Endothelial cell of coronary artery (primary cell): ENCODE data around the gene PARP2. TPM values are rescaled to one million over a fixed set of nuclear protein-coding genes. Genes with fewer than 3 reads are reported as not detected.

Experiments used
- total RNA-seq: library from RNA; depleted of rRNA; stranded (reverse); fragments of >200 nt; gene quantifications from 2 replicates; pipeline ENCODE4 v1.2.3, GENCODE V29; 2014

Gene PARP2
- total RNA-seq = 7.3 and 7.6 TPM in 2 replicates

GRCh38 chr14:20343092-20343861 lies at the start of gene PARP2:
Gene PARP2, plus strand, starts transcription at chr14:20343635. Its CDS starts 7 bp downstream, at chr14:20343642.

GRCh38 chr14:20305265-20306078 lies 38.0 kb upstream of the PARP2 start, which contains the start of gene TTC5:
Gene TTC5, minus strand, starts transcription at chr14:20305951. Its CDS starts 14 bp downstream, at chr14:20305937.

GRCh38 chr14:20332788-20333493 lies 10.5 kb upstream of the PARP2 start, which contains the start of gene CCNB1IP1:
Gene CCNB1IP1, minus strand, starts transcription at chr14:20333279. Its CDS starts 16,756 bp downstream, at chr14:20316523.

Other genes starting within 250 kb of the PARP2 start
- not detected in 2 replicates for gene OR4K17, start 232.9 kb upstream of the PARP2 start, total RNA-seq
- gene OR4N5, start 204.8 kb upstream of the PARP2 start, total RNA-seq = not detected in 2 replicates
- not detected in 2 replicates for gene OR11G2, start 152.7 kb upstream of the PARP2 start, total RNA-seq
- not detected in 2 replicates for gene OR11H6, start 119.9 kb upstream of the PARP2 start, total RNA-seq
- not detected in 2 replicates for gene OR11H7, start 114.7 kb upstream of the PARP2 start, total RNA-seq
- not detected in 2 replicates for gene OR11H4, start 104.3 kb upstream of the PARP2 start, total RNA-seq
- gene TTC5, start 37.7 kb upstream of the PARP2 start, total RNA-seq = 31.5 and 33.3 TPM in 2 replicates
- 27.8 and 33.6 TPM in 2 replicates for gene CCNB1IP1, start 10.4 kb upstream of the PARP2 start, total RNA-seq
- gene TEP1, start 69.9 kb downstream of the PARP2 start, total RNA-seq = 17.1 and 24.9 TPM in 2 replicates
- gene KLHL33, start 92.5 kb downstream of the PARP2 start, total RNA-seq = not detected in 2 replicates
- 25.9 and 40.8 TPM in 2 replicates for gene OSGEP, start 111.2 kb downstream of the PARP2 start, total RNA-seq
- gene APEX1, start 111.6 kb downstream of the PARP2 start, total RNA-seq = 60.0 and 85.9 TPM in 2 replicates
- gene PIP4P1, start 117.8 kb downstream of the PARP2 start, total RNA-seq = 14.3 and 14.7 TPM in 2 replicates
- gene PNP, start 125.8 kb downstream of the PARP2 start, total RNA-seq = 106 and 322 TPM in 2 replicates
- 0.56 and 1.3 TPM in 2 replicates for gene RNASE10, start 161.9 kb downstream of the PARP2 start, total RNA-seq
- not detected in 2 replicates for gene RNASE9, start 217.4 kb downstream of the PARP2 start, total RNA-seq
- gene RNASE11, start 244.4 kb downstream of the PARP2 start, total RNA-seq = not detected in 2 replicates
- gene RNASE12, start 247.7 kb downstream of the PARP2 start, total RNA-seq = not detected in 2 replicates